ENCODE data around the gene PYGM.
A peak's percentile ranks its signal among the peaks of the same experiment; 100 is the strongest.

Gene PYGM

GRCh38 chr11:64767344-64768299 lies 7.8 kb upstream of the PYGM start:
- peak; percentile 70 for DNase-seq

GRCh38 chr11:64766881-64767280 lies 7.1 kb upstream of the PYGM start:
- no peak for DNase-seq

GRCh38 chr11:64765851-64766665 lies 6.3 kb upstream of the PYGM start:
- DNase-seq = no peak

DNA sequence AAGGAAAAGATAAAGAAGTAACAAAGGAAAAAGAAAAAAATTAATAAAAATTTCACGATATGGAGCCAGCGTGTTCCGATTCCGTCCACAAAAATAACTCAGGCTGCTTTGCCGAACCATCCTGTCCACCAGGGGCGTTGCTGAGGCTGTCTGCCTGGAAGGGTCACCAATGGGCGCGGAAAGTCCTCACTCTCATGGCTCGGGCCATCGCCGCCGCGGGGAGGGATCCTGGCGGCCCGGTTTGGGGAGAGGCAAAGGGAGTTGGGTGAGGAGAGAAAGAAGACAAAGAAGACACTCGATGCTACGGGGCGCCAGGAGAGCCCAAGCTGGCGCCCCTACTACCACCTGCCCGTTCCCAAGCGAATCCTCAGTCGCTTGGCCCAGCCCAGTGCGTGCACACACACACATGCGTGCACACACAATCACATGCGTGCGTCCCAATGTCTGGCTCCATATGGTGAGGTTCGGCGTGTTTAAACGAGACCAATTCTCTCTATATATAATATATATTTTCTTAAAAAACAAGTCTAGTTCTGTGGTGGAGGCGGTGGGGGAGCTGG lies 5.6 kb upstream of the PYGM start:
- DNase-seq = no peak

- no peak for DNase-seq
These were observed 5.0 kb upstream of the PYGM start for GRCh38 chr11:64764753-64765152.

- no peak for DNase-seq
These were observed 4.4 kb upstream of the PYGM start for GRCh38 chr11:64764040-64764611.

- DNase-seq = no peak
These were observed 3.8 kb upstream of the PYGM start for GRCh38 chr11:64763526-64764039.

- peak; percentile 68 for DNase-seq
These were observed 3.1 kb upstream of the PYGM start for GRCh38 chr11:64762674-64763525.

GRCh38 chr11:64762277-64762673 lies 2.5 kb upstream of the PYGM start:
- DNase-seq = no peak

DNA sequence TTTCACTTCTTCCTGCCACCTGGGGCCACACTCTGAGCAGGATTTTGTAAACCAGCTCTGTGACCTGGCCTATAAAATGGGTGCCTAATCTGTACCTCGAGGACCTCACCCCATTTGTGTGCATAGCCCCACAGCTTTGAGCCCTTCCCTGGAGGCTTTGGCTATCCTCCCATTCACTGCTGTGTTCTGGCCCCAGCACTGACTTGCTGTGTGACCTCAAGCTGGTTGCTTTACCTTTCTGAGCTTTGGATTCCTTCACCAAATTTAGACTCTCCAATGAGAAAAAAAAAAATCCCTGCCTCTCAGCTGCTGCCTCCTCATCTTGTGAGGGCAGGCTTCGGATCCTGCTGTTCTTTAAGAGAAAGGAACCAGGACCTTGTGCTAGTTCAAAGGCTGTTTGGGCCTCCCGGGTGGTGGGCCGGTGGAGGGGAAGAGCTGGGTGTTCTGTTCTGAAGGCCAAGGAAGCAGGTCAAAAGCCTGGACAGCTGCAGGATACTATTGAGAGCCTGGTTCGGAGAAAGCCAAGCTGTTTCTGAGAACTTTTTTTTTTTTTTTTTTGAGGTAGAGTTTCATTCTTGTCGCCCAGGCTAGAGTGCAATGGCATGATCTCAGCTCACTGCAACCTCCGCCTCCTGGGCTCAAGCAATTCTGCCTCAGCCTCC lies 1.1 kb upstream of the PYGM start:
- DNase-seq = no peak

- no peak for DNase-seq
These were observed 548 bp downstream of the PYGM start for GRCh38 chr11:64759131-64759721.

DNA sequence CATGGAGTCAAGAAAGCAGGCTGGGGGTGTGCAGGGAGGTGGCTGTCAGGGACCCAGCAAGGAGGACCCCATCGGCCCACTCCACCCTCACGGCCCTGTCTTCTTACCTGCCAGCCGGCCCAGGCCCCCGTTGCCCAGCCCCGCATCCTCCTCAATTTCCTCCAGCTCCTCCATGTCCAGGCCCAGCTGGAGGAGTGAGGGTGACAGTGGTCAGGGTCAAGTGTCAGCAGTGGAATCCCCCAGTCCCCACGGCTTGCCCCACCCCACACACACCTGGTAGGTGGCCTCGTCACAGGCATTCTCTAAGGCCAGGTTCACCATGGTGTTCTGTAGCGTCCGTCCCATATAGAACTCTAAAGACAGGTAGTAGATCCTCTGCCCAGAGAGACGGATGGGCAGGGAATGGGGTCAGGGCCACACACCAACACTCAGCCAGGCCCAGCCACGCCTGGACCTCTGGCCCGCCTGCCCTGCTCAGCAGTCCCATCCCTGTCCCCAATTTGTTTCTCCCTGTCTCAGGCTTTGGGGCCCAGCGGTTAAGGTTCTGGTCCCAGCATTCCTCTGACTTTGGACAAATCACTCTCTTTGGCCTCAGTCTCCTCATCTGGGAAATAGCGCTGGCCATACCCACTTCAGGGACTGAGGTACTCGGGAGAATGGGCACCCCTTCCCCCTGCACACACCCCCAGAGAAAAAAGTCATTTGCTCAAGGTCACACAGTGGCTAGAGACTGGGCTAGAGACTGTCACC lies 1.3 kb downstream of the PYGM start:
- DNase-seq = no peak

DNA sequence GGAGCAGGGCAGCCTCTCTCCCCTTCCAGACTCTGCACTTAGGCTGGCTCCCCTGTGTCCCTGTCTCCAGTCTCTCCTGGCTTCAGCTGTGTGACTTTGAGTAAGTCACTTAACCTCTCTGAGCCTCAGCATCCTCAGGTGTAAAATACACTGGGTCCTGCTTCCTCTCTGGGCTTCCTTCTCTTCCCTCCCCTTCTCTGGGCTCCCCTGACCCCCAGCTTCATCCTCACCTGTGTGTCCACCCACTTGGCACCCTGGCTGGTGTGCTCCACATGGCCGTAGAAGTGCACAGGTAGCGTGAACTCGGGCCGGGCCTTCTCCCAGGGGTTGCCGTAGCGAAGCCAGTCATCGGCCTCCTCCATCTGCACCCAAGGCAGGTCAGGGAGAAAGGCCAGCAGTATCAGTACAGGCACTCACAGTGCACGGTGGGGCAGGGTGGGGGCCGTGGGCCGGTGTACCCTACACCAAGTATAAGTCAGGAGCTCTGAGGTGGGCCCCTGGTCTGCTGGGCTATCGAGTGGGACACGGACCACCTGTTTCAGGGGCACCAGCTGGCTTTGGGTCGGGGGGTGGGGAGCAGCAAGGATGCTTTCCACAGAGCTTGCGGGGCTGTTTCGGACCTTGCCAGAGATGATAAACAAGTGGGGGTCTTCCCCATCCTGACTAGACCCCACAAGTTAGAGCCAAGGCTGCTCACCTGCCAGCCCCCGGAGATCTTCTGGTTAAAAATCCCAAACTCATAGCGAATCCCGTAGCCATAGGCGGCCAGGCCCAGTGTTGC lies 2.0 kb downstream of the PYGM start:
- DNase-seq = no peak

DNA sequence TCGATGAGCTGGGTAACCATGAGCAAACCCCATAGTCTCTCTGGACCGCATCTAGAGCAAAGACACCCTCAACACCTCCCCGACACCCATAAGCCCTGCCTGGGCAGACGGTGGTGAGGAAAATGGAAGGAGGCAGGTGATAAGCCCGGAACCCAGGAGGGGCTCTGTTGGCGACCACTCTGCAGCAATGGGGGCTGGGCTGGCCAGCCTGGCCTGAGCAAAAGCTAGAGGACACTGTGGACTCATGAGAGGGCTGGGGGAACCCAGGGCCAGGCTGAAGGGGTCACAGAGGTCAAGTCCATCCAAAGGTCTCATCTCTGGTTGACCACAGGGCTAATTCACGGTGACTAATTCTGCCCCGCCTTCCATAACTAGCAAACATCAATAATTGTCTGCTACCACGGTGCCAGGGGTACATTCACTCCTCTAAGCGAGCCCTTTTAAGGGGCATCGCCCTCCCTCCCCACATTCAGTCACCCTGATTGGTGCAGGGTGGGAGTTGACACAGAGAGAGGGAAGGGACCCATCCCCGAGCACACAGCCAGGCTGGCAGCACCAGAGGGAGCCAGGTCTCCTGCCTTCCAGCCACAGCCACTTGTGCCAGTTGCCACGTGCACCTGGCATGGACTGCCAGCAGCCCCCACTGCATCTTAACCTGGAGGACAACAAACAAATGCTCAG lies 4.0 kb downstream of the PYGM start:
- DNase-seq = no peak

DNA sequence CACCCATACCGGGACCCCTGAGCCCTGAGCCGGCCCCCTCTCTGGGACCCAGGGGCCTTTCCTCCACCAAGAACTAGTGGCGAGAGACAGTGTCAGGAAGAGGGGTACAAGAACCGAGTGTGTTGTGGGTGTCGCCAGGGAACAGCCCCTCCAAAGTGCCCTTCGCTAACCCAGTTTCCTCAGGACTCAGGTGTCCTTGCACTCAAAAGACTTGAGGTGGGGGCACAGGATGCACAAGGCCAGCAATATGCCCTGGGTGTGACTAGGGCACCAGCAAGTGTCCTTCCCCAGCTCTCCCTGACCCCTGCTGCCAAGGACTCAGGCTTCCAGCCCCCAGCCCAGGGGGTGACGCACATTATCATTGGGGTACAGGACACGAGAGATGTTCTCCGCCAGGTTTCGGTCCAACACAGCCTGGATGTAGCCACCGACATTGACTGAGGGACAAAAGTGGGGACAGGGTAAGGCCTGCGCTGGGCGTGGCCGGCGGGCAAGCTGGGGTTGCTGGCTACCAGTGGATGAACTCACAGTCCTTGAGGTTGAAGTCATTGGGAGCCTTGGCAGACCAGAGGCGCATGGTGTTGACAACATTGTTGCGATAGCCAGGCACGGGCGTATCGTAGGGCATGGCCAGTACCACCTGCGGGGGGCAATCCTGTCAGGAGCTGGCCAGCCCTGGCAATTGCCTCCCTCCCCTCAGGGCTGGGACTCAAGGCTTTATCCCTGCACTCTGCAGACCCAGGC lies 4.7 kb downstream of the PYGM start:
- DNase-seq = no peak

- no peak for DNase-seq
These were observed 5.5 kb downstream of the PYGM start for GRCh38 chr11:64754124-64754918.

Measured in fibroblast of skin of back (primary cell).